ENCODE data around the gene LARP1.

The LARP1 gene

DNA sequence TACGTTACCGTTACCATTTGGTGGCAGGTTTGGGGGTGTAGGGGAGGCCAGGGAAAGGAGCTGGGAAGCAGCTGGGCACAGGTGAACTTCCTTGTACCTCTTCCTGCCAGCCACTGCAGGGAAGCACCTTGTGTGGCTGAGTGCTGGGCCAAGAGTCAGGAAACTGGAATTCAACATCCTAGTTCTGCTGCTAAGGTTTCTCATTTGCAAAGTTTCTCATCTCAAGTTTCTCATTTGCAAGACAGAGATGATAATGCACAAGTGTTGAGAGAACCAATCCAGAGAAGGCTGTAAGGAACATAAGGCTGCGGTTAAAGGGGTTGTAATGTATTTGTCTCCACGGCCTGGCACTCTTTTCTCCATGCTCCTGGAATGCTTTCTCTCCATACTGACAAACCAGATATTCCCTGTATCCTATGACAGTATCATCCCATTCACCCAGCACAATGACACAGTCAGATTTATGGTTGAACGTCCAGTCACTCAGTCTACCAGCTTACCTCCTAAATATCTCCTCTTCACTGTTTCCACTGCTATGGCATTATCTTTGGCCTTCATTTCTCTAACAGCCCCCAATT, 33.6 kb upstream of the LARP1 start:
- TF ChIP-seq, protein P1, sequence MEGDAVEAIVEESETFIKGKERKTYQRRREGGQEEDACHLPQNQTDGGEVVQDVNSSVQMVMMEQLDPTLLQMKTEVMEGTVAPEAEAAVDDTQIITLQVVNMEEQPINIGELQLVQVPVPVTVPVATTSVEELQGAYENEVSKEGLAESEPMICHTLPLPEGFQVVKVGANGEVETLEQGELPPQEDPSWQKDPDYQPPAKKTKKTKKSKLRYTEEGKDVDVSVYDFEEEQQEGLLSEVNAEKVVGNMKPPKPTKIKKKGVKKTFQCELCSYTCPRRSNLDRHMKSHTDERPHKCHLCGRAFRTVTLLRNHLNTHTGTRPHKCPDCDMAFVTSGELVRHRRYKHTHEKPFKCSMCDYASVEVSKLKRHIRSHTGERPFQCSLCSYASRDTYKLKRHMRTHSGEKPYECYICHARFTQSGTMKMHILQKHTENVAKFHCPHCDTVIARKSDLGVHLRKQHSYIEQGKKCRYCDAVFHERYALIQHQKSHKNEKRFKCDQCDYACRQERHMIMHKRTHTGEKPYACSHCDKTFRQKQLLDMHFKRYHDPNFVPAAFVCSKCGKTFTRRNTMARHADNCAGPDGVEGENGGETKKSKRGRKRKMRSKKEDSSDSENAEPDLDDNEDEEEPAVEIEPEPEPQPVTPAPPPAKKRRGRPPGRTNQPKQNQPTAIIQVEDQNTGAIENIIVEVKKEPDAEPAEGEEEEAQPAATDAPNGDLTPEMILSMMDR (IDR thresholded peaks at IDR 0.05; ENCODE audit: low read depth, low read length, poor library complexity, severe bottlenecking) = no peak
- TF ChIP-seq EZH2phosphoT487 (IDR thresholded peaks at IDR 0.05; ENCODE audit: borderline replicate concordance, low read length) = no peak

DNA sequence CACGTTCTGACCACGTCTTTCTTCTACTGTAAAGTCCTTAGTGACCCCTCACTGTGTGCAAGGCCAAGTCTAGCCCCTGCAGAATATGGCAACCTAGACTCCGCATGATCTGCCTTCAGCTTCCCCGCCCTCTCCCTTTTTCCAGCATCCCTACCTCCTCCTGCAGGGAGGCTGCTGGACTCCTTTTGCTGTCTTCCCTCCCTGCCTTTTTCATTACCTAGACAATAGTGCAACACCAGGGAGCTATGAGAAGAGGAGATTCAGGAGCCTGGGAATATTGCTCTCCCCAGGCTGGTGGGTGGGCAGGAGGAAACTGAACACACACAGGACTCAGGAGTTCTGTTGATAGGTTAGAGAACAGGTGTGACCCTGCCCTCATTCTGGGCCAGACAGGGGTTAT, 33.1 kb upstream of the LARP1 start:
- H3K4me2 ChIP-seq (ENCODE audit: low read length) = no peak overlapping the region
- H3K4me3 ChIP-seq (ENCODE audit: low read length) = no peak overlapping the region
- H3K9me3 ChIP-seq (ENCODE audit: control insufficient read depth, insufficient read depth, low read length) = no peaks in the 10 kb centered on the region
- no peak for TF ChIP-seq EZH2phosphoT487 (IDR thresholded peaks at IDR 0.05; ENCODE audit: borderline replicate concordance, low read length)
- TF ChIP-seq, protein P1 (IDR thresholded peaks at IDR 0.05; ENCODE audit: low read depth, low read length, poor library complexity, severe bottlenecking) = no peak
- no peaks in the 10 kb centered on the region for H3F3A ChIP-seq (ENCODE audit: control insufficient read depth, insufficient read depth)
- H4K20me1 ChIP-seq (ENCODE audit: control insufficient read depth, insufficient read depth, low read depth, low read length) = no peaks in the 10 kb centered on the region
- no peaks in the 10 kb centered on the region for H3K27me3 ChIP-seq (ENCODE audit: control insufficient read depth, low read length)
- H3K36me3 ChIP-seq (ENCODE audit: control insufficient read depth, low read length) = no peaks in the 10 kb centered on the region
- no peak overlapping the region for H3K27ac ChIP-seq (ENCODE audit: low read depth, low read length)
- H3K9me2 ChIP-seq (replicated peaks; ENCODE audit: control insufficient read depth, low read length) = no peaks in the 10 kb centered on the region
- H3K79me2 ChIP-seq (ENCODE audit: control insufficient read depth, low read length) = no peaks in the 10 kb centered on the region
- H3K4me1 ChIP-seq (ENCODE audit: control insufficient read depth, low read length) = no peaks in the 10 kb centered on the region

More for the DNA sequence above, 33.6 kb upstream of the LARP1 start:
- Histone ChIP-seq H3K4me2 (ENCODE audit: low read length) (no peak overlapping the region), H3F3A (ENCODE audit: control insufficient read depth, insufficient read depth) (no peaks in the 10 kb centered on the region), H3K4me1 (ENCODE audit: control insufficient read depth, low read length) (no peaks in the 10 kb centered on the region), H3K9me3 (ENCODE audit: control insufficient read depth, insufficient read depth, low read length) (no peaks in the 10 kb centered on the region), H3K36me3 (ENCODE audit: control insufficient read depth, low read length) (no peaks in the 10 kb centered on the region), H3K4me3 (ENCODE audit: low read length) (no peak overlapping the region), H3K27me3 (ENCODE audit: control insufficient read depth, low read length) (no peaks in the 10 kb centered on the region), H3K27ac (ENCODE audit: low read depth, low read length) (no peak overlapping the region), H3K9me2 (replicated peaks; ENCODE audit: control insufficient read depth, low read length) (no peaks in the 10 kb centered on the region), H3K79me2 (ENCODE audit: control insufficient read depth, low read length) (no peaks in the 10 kb centered on the region), H4K20me1 (ENCODE audit: control insufficient read depth, insufficient read depth, low read depth, low read length) (no peaks in the 10 kb centered on the region)

DNA sequence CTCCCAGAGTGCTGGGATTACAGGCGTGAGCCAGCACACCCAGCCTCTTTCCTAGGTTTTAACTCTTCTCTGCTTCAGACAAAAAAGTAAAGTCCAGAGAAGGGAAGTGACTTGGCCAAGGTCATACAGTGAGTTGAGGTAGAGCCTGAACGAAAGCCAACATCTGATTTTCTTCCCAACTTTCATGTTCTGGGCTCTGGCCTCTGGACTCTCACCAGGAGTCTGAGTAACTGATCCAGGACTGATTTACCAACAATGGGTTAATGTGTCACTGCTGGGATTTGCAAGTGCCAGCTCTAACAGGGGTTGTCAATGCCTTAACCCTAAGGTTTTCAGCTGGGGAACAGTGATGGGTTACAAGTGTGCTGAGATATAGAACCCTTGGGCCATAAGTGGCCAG, 32.2 kb upstream of the LARP1 start:
- Histone ChIP-seq H3K4me2 (ENCODE audit: low read length) (no peak overlapping the region), H3K9me2 (replicated peaks; ENCODE audit: control insufficient read depth, low read length) (no peaks in the 10 kb centered on the region), H3K79me2 (ENCODE audit: control insufficient read depth, low read length) (no peaks in the 10 kb centered on the region), H3K36me3 (ENCODE audit: control insufficient read depth, low read length) (no peaks in the 10 kb centered on the region), H3K27me3 (ENCODE audit: control insufficient read depth, low read length) (no peaks in the 10 kb centered on the region), H4K20me1 (ENCODE audit: control insufficient read depth, insufficient read depth, low read depth, low read length) (no peaks in the 10 kb centered on the region), H3K4me3 (ENCODE audit: low read length) (no peak overlapping the region), H3K27ac (ENCODE audit: low read depth, low read length) (no peak overlapping the region), H3K9me3 (ENCODE audit: control insufficient read depth, insufficient read depth, low read length) (no peaks in the 10 kb centered on the region), H3F3A (ENCODE audit: control insufficient read depth, insufficient read depth) (no peaks in the 10 kb centered on the region), H3K4me1 (ENCODE audit: control insufficient read depth, low read length) (no peaks in the 10 kb centered on the region)
- TF ChIP-seq, protein P1 (IDR thresholded peaks at IDR 0.05; ENCODE audit: low read depth, low read length, poor library complexity, severe bottlenecking) = no peak
- no peak for TF ChIP-seq EZH2phosphoT487 (IDR thresholded peaks at IDR 0.05; ENCODE audit: borderline replicate concordance, low read length)
